ENCODE measurements around the gene FBRS.

The FBRS gene

GRCh38 chr16:30720086-30720485, 61.9 kb downstream of the FBRS start:
- POLR2A ChIA-PET = interaction anchor here (1.0 to 1.6 kb wide), 2 partner anchors 10 to 28 kb away, joined by 3 to 5 read pairs; partner anchors contain the start of gene PHKG2
- H3K36me3 ChIP-seq (ENCODE audit: control insufficient read depth in 2 of 2, insufficient read depth in 1 of 2, low read length in 2 of 2) = peaks cover 74 to 97% of the 10 kb centered on the region in 2 experiments
- CTCF ChIA-PET = interaction anchor here (0.6 kb wide), 1 partner anchor 15 kb away, joined by 3 read pairs; no protein-coding TSS in a partner anchor

More at GRCh38 chr16:30720086-30720485, 61.9 kb downstream of the FBRS start:
- H3K4me3 ChIP-seq (ENCODE audit: low read depth, low read length) = no peak overlapping the region
- TF ChIP-seq ZNF248 (tag by site-specific recombination; IDR thresholded peaks at IDR 0.05) (no peak), ZNF174 (tag by site-specific recombination; IDR thresholded peaks at IDR 0.05) (no peak), HIC1 (tag by site-specific recombination; IDR thresholded peaks at IDR 0.05) (no peak), ZNF776 (tag by site-specific recombination; IDR thresholded peaks at IDR 0.05; ENCODE audit: borderline replicate concordance) (no peak), ZNF558 (tag by site-specific recombination; IDR thresholded peaks at IDR 0.05) (no peak), ZNF660 (tag by site-specific recombination; IDR thresholded peaks at IDR 0.05) (no peak), ZNF626 (tag by site-specific recombination; IDR thresholded peaks at IDR 0.05) (no peak), ZBTB20 (tag by site-specific recombination; IDR thresholded peaks at IDR 0.05) (no peak), ZNF221 (tag by site-specific recombination; IDR thresholded peaks at IDR 0.05; ENCODE audit: borderline replicate concordance) (no peak), ZNF121 (tag by site-specific recombination; IDR thresholded peaks at IDR 0.05) (no peak), ZNF354C (tag by site-specific recombination; IDR thresholded peaks at IDR 0.05; ENCODE audit: borderline replicate concordance, low read depth) (no peak)
- TF ChIP-seq, protein P1, sequence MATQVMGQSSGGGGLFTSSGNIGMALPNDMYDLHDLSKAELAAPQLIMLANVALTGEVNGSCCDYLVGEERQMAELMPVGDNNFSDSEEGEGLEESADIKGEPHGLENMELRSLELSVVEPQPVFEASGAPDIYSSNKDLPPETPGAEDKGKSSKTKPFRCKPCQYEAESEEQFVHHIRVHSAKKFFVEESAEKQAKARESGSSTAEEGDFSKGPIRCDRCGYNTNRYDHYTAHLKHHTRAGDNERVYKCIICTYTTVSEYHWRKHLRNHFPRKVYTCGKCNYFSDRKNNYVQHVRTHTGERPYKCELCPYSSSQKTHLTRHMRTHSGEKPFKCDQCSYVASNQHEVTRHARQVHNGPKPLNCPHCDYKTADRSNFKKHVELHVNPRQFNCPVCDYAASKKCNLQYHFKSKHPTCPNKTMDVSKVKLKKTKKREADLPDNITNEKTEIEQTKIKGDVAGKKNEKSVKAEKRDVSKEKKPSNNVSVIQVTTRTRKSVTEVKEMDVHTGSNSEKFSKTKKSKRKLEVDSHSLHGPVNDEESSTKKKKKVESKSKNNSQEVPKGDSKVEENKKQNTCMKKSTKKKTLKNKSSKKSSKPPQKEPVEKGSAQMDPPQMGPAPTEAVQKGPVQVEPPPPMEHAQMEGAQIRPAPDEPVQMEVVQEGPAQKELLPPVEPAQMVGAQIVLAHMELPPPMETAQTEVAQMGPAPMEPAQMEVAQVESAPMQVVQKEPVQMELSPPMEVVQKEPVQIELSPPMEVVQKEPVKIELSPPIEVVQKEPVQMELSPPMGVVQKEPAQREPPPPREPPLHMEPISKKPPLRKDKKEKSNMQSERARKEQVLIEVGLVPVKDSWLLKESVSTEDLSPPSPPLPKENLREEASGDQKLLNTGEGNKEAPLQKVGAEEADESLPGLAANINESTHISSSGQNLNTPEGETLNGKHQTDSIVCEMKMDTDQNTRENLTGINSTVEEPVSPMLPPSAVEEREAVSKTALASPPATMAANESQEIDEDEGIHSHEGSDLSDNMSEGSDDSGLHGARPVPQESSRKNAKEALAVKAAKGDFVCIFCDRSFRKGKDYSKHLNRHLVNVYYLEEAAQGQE (tag by site-specific recombination; IDR thresholded peaks at IDR 0.05) = no peak
- TF ChIP-seq, protein P2, sequence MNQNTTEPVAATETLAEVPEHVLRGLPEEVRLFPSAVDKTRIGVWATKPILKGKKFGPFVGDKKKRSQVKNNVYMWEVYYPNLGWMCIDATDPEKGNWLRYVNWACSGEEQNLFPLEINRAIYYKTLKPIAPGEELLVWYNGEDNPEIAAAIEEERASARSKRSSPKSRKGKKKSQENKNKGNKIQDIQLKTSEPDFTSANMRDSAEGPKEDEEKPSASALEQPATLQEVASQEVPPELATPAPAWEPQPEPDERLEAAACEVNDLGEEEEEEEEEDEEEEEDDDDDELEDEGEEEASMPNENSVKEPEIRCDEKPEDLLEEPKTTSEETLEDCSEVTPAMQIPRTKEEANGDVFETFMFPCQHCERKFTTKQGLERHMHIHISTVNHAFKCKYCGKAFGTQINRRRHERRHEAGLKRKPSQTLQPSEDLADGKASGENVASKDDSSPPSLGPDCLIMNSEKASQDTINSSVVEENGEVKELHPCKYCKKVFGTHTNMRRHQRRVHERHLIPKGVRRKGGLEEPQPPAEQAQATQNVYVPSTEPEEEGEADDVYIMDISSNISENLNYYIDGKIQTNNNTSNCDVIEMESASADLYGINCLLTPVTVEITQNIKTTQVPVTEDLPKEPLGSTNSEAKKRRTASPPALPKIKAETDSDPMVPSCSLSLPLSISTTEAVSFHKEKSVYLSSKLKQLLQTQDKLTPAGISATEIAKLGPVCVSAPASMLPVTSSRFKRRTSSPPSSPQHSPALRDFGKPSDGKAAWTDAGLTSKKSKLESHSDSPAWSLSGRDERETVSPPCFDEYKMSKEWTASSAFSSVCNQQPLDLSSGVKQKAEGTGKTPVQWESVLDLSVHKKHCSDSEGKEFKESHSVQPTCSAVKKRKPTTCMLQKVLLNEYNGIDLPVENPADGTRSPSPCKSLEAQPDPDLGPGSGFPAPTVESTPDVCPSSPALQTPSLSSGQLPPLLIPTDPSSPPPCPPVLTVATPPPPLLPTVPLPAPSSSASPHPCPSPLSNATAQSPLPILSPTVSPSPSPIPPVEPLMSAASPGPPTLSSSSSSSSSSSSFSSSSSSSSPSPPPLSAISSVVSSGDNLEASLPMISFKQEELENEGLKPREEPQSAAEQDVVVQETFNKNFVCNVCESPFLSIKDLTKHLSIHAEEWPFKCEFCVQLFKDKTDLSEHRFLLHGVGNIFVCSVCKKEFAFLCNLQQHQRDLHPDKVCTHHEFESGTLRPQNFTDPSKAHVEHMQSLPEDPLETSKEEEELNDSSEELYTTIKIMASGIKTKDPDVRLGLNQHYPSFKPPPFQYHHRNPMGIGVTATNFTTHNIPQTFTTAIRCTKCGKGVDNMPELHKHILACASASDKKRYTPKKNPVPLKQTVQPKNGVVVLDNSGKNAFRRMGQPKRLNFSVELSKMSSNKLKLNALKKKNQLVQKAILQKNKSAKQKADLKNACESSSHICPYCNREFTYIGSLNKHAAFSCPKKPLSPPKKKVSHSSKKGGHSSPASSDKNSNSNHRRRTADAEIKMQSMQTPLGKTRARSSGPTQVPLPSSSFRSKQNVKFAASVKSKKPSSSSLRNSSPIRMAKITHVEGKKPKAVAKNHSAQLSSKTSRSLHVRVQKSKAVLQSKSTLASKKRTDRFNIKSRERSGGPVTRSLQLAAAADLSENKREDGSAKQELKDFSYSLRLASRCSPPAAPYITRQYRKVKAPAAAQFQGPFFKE (tag by site-specific recombination; IDR thresholded peaks at IDR 0.05; ENCODE audit: borderline replicate concordance) = no peak
- no peaks in the 10 kb centered on the region for H3K9me3 ChIP-seq (ENCODE audit: control insufficient read depth, insufficient read depth, low read depth, low read length)
- H3K4me1 ChIP-seq (ENCODE audit: control insufficient read depth, insufficient read depth, low read length) = no peaks in the 10 kb centered on the region
- no peak overlapping the region for H3K27ac ChIP-seq (ENCODE audit: extremely low read depth, low read depth, low read length)

All from HEK293 (cell line).